Neural progenitor cell (in vitro differentiated cells): ENCODE measurements around the gene RPS16. TPM values are rescaled to one million over a fixed set of nuclear protein-coding genes. Genes with fewer than 3 reads are reported as not detected.

Experiments used
- DNase-seq: peaks from one replicate; pipeline ENCODE4 v3.0.0-alpha.2; 2016; ENCODE audit warnings: low spot score
- H2AFZ ChIP-seq: fragments of 200-600 bp; sonication (generic); replicated peaks from 2 replicates; pipeline ENCODE4 v1.6.1; 2016; ENCODE audit warnings: antibody characterized with exemption
- H3F3A ChIP-seq: fragments of 200-600 bp; sonication (generic); 2 replicates; pipeline ENCODE4 v1.6.1; 2016; ENCODE audit warnings: antibody characterized with exemption, low read depth
- H3K27ac ChIP-seq: fragments of 200-600 bp; sonication (generic); 2 replicates; pipeline ENCODE4 v1.5.1; 2016; ENCODE audit warnings: mild to moderate bottlenecking
- H3K27me3 ChIP-seq: fragments of 200-600 bp; sonication (generic); 2 replicates; pipeline ENCODE4 v1.6.1; 2016; ENCODE audit warnings: mild to moderate bottlenecking, moderate library complexity
- H3K36me3 ChIP-seq: fragments of 200-600 bp; sonication (generic); 2 replicates; pipeline ENCODE4 v1.5.1; 2016
- H3K4me1 ChIP-seq: fragments of 200-600 bp; sonication (generic); 2 replicates; pipeline ENCODE4 v1.6.1; 2016; ENCODE audit warnings: mixed run types
- H3K4me2 ChIP-seq: fragments of 200-600 bp; sonication (generic); 2 replicates; pipeline ENCODE4 v1.6.1; 2016
- H3K4me3 ChIP-seq: fragments of 200-600 bp; sonication (generic); 2 replicates; pipeline ENCODE4 v1.5.1; 2016
- H3K79me2 ChIP-seq: fragments of 200-600 bp; sonication (generic); 2 replicates; pipeline ENCODE4 v1.6.1; 2016; ENCODE audit warnings: low read depth
- H3K9ac ChIP-seq: fragments of 200-600 bp; sonication (generic); 2 replicates; pipeline ENCODE4 v1.6.1; 2016
- H3K9me3 ChIP-seq: fragments of 200-600 bp; sonication (generic); 2 replicates; pipeline ENCODE4 v1.5.1; 2016; ENCODE audit warnings: low read depth
- H4K20me1 ChIP-seq: fragments of 200-600 bp; sonication (generic); 2 replicates; pipeline ENCODE4 v1.6.1; 2016; ENCODE audit warnings: low read depth
- H3K27ac Mint-ChIP-seq: 3 replicates; pipeline ENCODE4 v1.8.0; 2021; ENCODE audit warnings: mixed read lengths
- H3K27me3 Mint-ChIP-seq: 2 replicates; pipeline ENCODE4 v1.8.0; 2022; ENCODE audit warnings: low read depth, mild to moderate bottlenecking, inconsistent platforms, moderate library complexity, mixed read lengths; ENCODE audit not compliant: insufficient read depth
- H3K36me3 Mint-ChIP-seq: 3 replicates; pipeline ENCODE4 v1.8.0; 2021; ENCODE audit warnings: mixed read lengths
- H3K4me1 Mint-ChIP-seq: 3 replicates; pipeline ENCODE4 v1.8.0; 2021; ENCODE audit warnings: mixed read lengths
- H3K4me3 Mint-ChIP-seq: 3 replicates; pipeline ENCODE4 v1.8.0; 2021; ENCODE audit warnings: mild to moderate bottlenecking, moderate library complexity, mixed read lengths
- H3K9me3 Mint-ChIP-seq: 3 replicates; pipeline ENCODE4 v1.8.0; 2020; ENCODE audit warnings: mixed read lengths
- EZH2 ChIP-seq: fragments of 200-600 bp; sonication (generic); IDR thresholded peaks from 2 replicates; pipeline ENCODE4 v1.6.1; 2017; ENCODE audit warnings: antibody characterized with exemption, mild to moderate bottlenecking, moderate library complexity
- EZH2phosphoT487 ChIP-seq: fragments of 200-600 bp; sonication (generic); IDR thresholded peaks from 2 replicates; pipeline ENCODE4 v1.6.1; 2017; ENCODE audit warnings: antibody characterized with exemption
- total RNA-seq: library from RNA; depleted of rRNA; stranded (reverse); fragments of >200 nt; gene quantifications from 2 replicates; pipeline ENCODE4 v1.2.3, GENCODE V29; 2015; ENCODE audit warnings: low replicate concordance
- TF ChIP-seq, protein P1 (sequence below): fragments of 200-600 bp; sonication (generic); IDR thresholded peaks from 2 replicates; pipeline ENCODE4 v1.5.1; 2017; ENCODE audit warnings: antibody characterized with exemption, mild to moderate bottlenecking

RPS16 gene
- total RNA-seq, 1 donor from 2014 or later, result 94.8 TPM

DNA sequence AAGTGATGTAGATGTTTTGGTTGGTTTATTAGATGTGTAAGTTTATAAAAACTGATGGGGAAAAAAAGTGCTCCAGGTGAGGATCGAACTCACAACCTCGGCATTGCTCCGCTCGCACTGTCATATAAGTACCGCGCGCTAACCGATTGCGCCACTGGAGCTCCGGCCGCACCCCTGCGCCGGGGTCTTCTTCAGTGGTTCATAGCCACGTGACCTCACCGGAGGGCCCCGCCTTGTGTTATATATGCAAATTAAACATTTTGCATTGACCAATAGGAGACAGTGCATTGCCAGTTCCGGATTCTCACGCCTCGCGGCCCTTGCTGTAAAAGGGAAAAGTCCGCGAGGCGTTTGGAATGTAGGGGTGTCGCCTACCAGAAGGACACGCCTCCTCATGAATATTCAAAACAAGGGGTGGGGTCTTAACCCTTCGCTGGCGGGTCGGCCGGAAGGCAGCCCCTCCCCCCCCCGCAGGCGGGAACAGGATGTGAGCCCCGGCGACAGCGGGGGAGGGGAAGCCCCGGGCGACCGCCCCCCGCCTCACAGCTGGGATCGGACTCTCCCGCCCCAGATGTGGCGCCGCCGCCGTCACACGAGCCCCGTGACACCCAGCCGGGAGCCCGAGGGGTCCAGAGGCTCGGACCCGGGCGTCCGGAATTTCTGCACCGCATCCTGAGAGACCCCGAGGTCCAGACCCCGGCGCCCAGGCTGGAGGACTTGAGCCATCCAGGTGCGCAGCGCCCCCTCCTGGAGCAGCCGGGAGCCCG lies 23.5 kb downstream of the RPS16 start, which contains the start of gene PLEKHG2:
TSS of gene PLEKHG2 (plus strand) at position 570 of the 767 bp plus-strand sequence. CDS start 1,418 bp downstream, outside the sequence.
- H3K4me1 ChIP-seq, result peaks cover 22% of the 10 kb centered on the region
- peaks cover 40% of the 10 kb centered on the region for H4K20me1 ChIP-seq

DNA sequence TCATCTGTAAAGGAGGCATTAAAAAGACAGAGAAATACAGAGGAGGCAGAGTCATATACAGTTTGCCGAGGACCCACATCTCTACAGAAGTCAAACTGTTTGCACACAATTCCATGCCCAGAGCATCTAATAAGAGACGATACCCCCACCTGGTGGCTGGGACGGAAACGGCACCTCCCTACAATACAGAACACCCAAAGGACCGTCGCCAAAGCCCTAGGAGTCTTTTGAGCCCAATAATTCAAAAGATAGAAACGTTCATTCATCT lies 24.0 kb downstream of the RPS16 start:
- H3K4me1 Mint-ChIP-seq, result peaks cover 46% of the 10 kb centered on the region
- H3F3A ChIP-seq, result peaks cover 42% of the 10 kb centered on the region
- H3K27ac Mint-ChIP-seq, result peak overlapping the region; percentile 99
- DNase-seq, result peak; percentile 93
- peak overlapping the region; percentile 57 for H3K4me3 ChIP-seq
- no peaks in the 10 kb centered on the region for H3K9me3 ChIP-seq
- peaks cover 28% of the 10 kb centered on the region for H3K27me3 Mint-ChIP-seq
- H3K4me1 ChIP-seq, result peaks cover 23% of the 10 kb centered on the region
- no peak overlapping the region for H3K9ac ChIP-seq
- no peak overlapping the region for H2AFZ ChIP-seq
- TF ChIP-seq EZH2, result no peak
- TF ChIP-seq, protein P1, sequence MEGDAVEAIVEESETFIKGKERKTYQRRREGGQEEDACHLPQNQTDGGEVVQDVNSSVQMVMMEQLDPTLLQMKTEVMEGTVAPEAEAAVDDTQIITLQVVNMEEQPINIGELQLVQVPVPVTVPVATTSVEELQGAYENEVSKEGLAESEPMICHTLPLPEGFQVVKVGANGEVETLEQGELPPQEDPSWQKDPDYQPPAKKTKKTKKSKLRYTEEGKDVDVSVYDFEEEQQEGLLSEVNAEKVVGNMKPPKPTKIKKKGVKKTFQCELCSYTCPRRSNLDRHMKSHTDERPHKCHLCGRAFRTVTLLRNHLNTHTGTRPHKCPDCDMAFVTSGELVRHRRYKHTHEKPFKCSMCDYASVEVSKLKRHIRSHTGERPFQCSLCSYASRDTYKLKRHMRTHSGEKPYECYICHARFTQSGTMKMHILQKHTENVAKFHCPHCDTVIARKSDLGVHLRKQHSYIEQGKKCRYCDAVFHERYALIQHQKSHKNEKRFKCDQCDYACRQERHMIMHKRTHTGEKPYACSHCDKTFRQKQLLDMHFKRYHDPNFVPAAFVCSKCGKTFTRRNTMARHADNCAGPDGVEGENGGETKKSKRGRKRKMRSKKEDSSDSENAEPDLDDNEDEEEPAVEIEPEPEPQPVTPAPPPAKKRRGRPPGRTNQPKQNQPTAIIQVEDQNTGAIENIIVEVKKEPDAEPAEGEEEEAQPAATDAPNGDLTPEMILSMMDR, result peak; percentile 98
- TF ChIP-seq EZH2phosphoT487, result no peak
- peaks cover 4% of the 10 kb centered on the region for H3K9me3 Mint-ChIP-seq
- peak overlapping the region; percentile 99 for H3K4me3 Mint-ChIP-seq
- H3K36me3 Mint-ChIP-seq, result peaks cover 10% of the 10 kb centered on the region
- no peak overlapping the region for H3K27ac ChIP-seq
- H3K4me2 ChIP-seq, result peak overlapping the region; percentile 40
- H4K20me1 ChIP-seq, result peaks cover 37% of the 10 kb centered on the region
- peaks cover 38% of the 10 kb centered on the region for H3K79me2 ChIP-seq
- no peaks in the 10 kb centered on the region for H3K36me3 ChIP-seq
- H3K27me3 ChIP-seq, result peaks cover 22% of the 10 kb centered on the region

More for the DNA sequence above, 23.5 kb downstream of the RPS16 start, which contains the start of gene PLEKHG2:
- H3K9ac ChIP-seq, result peak within 1 kb of the TSS; percentile 79
- peak within 1 kb of the TSS; percentile 98 for H3K4me3 ChIP-seq
- H3K79me2 ChIP-seq, result peaks cover 41% of the 10 kb centered on the region
- TF ChIP-seq, protein P1, result peak; percentile 95
- TF ChIP-seq EZH2phosphoT487, result no peak
- peaks cover 4% of the 10 kb centered on the region for H3K9me3 Mint-ChIP-seq
- H3K27ac ChIP-seq, result peak within 1 kb of the TSS; percentile 82
- no peak within 1 kb of the TSS for H2AFZ ChIP-seq
- peaks cover 49% of the 10 kb centered on the region for H3K4me1 Mint-ChIP-seq
- H3K4me2 ChIP-seq, result peak within 1 kb of the TSS; percentile 86
- peak; percentile 100 for DNase-seq
- H3K27ac Mint-ChIP-seq, result peak within 1 kb of the TSS; percentile 99
- peak within 1 kb of the TSS; percentile 99 for H3K4me3 Mint-ChIP-seq
- H3K27me3 Mint-ChIP-seq, result peaks cover 24% of the 10 kb centered on the region
- no peaks in the 10 kb centered on the region for H3K9me3 ChIP-seq
- peaks cover 10% of the 10 kb centered on the region for H3K36me3 Mint-ChIP-seq
- no peaks in the 10 kb centered on the region for H3K36me3 ChIP-seq
- H3F3A ChIP-seq, result peaks cover 42% of the 10 kb centered on the region
- peaks cover 17% of the 10 kb centered on the region for H3K27me3 ChIP-seq

DNA sequence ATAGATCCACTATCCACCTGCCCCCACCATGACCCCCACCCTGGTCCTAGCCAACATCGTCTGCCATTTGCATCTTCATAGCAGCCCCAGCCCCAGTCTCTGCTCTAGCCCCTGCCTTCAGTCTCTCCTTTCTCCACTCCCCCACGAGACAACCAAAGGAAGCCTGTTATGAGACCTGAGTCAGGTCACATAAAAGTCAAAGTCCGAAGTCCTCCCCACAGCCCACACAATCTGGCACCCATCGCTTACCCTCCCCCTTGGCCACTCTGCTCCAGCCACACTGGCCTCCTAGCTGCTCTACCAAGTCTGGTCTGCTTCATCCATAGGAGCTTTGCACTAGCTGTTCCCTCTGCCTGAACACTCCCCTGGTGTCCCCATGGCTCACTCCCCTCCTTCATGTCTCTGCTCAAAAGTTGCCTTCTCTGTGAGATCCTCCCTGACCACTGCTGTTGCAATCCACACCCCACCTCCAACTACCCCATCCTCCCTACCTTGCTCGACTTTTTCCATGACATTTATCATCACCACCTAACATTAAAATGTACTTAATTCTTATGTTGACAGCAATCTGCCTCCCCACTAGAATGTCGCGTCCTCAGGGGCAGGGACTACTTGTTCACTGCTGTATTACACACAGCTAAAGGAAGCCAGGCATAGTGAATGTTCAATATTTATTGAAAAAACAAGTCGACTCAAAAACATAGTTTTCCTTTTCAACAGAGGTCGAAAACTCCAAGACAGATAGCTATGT lies 24.5 kb downstream of the RPS16 start:
- Histone ChIP-seq H3K4me2 (peak overlapping the region; percentile 40), H2AFZ (no peak overlapping the region), H3K27me3 (peaks cover 22% of the 10 kb centered on the region), H3F3A (peaks cover 42% of the 10 kb centered on the region), H4K20me1 (peaks cover 32% of the 10 kb centered on the region), H3K9me3 (no peaks in the 10 kb centered on the region), H3K27ac (no peak overlapping the region), H3K4me3 (peak overlapping the region; percentile 57), H3K4me1 (peaks cover 23% of the 10 kb centered on the region), H3K79me2 (peaks cover 33% of the 10 kb centered on the region), H3K36me3 (no peaks in the 10 kb centered on the region), H3K9ac (no peak overlapping the region)
- peaks cover 4% of the 10 kb centered on the region for H3K9me3 Mint-ChIP-seq
- TF ChIP-seq EZH2 (no peak), EZH2phosphoT487 (no peak)
- TF ChIP-seq, protein P1, result no peak
- peak overlapping the region; percentile 99 for H3K27ac Mint-ChIP-seq
- peaks cover 47% of the 10 kb centered on the region for H3K4me1 Mint-ChIP-seq
- H3K4me3 Mint-ChIP-seq, result peak overlapping the region; percentile 99
- DNase-seq, result no peak
- H3K36me3 Mint-ChIP-seq, result peaks cover 10% of the 10 kb centered on the region
- H3K27me3 Mint-ChIP-seq, result peaks cover 28% of the 10 kb centered on the region
